C4-2B (cell line): ENCODE measurements around the gene CEP131.

Source experiments
- CTCF ChIP-seq: fragments of 450-650 bp; conservative IDR thresholded peaks from 2 replicates; pipeline ENCODE4 v1.5.1; 2017; ENCODE audit warnings: mild to moderate bottlenecking
- ZFX ChIP-seq: fragments of 450-650 bp; IDR thresholded peaks from 2 replicates; pipeline ENCODE4 v1.6.1; 2017

- no peak for TF ChIP-seq CTCF
- TF ChIP-seq ZFX, result no peak
Measured at GRCh38 chr17:81148986-81149533, 73.7 kb downstream of the CEP131 start.
